Fibroblast of lung (primary cell): ENCODE results near the gene ARMC9. TPM values are rescaled to one million over a fixed set of nuclear protein-coding genes. Genes with fewer than 3 reads are reported as not detected.

Experiments
- DNase-seq, 2 donors: peaks; one replicate each; pipeline versions ENCODE4 v3.0.0 to v3.0.0-alpha.2; 2010; ENCODE audit warnings: low read depth in 2 of 2
- H2AFZ ChIP-seq: 2 replicates; pipeline ENCODE4 v1.5.1; 2012; ENCODE audit warnings: low read length, control low read depth, inconsistent platforms
- H3K27ac ChIP-seq: 2 replicates; pipeline ENCODE4 v1.5.1; 2011; ENCODE audit warnings: low read length, control low read depth; ENCODE audit not compliant: insufficient read depth
- H3K27me3 ChIP-seq: 2 replicates; pipeline ENCODE4 v1.5.1; 2011; ENCODE audit warnings: mild to moderate bottlenecking, low read length; ENCODE audit not compliant: control insufficient read depth, insufficient read depth
- H3K36me3 ChIP-seq: 2 replicates; pipeline ENCODE4 v1.5.1; 2011; ENCODE audit warnings: low read length; ENCODE audit not compliant: control insufficient read depth, insufficient read depth
- H3K4me1 ChIP-seq: 2 replicates; pipeline ENCODE4 v1.5.1; 2011; ENCODE audit warnings: low read length; ENCODE audit not compliant: control insufficient read depth, insufficient read depth; ENCODE audit errors: extremely low read depth
- H3K4me2 ChIP-seq: 2 replicates; pipeline ENCODE4 v1.5.1; 2011; ENCODE audit warnings: low read length, control low read depth; ENCODE audit not compliant: insufficient read depth; ENCODE audit errors: extremely low read depth
- H3K4me3 ChIP-seq, 4 experiments: fragments of 200-600 bp in 1 of 4; sonication (generic) in 1 of 4; replicated peaks in 1 of 4; 2 replicates each; pipeline ENCODE4 v1.5.1; 2011 to 2016; ENCODE audit warnings: low read length in 4 of 4, low read depth in 3 of 4, mild to moderate bottlenecking in 3 of 4, control low read depth in 2 of 4, inconsistent platforms in 1 of 4, mixed read lengths in 1 of 4; ENCODE audit not compliant: insufficient read depth in 1 of 4; ENCODE audit errors: control extremely low read depth in 1 of 4
- H3K79me2 ChIP-seq: 2 replicates; pipeline ENCODE4 v1.5.1; 2012; ENCODE audit warnings: mild to moderate bottlenecking, low read length, inconsistent platforms; ENCODE audit not compliant: control insufficient read depth, insufficient read depth
- H3K9ac ChIP-seq: 2 replicates; pipeline ENCODE4 v1.5.1; 2011; ENCODE audit warnings: mild to moderate bottlenecking, low read length, control low read depth; ENCODE audit not compliant: insufficient read depth
- H3K9me3 ChIP-seq: 2 replicates; pipeline ENCODE4 v1.5.1; 2012; ENCODE audit warnings: low read depth, low read length; ENCODE audit not compliant: control insufficient read depth, insufficient read depth
- H4K20me1 ChIP-seq: 2 replicates; pipeline ENCODE4 v1.5.1; 2011; ENCODE audit warnings: low read length; ENCODE audit not compliant: control insufficient read depth, insufficient read depth; ENCODE audit errors: extremely low read depth
- CTCF ChIP-seq, 2 donors: IDR thresholded peaks in 1 of 2; conservative IDR thresholded peaks in 1 of 2; 1 replicate in 1 of 2; 2 replicates in 1 of 2; pipeline ENCODE4 v1.5.1; 2011 to 2012; ENCODE audit warnings: low read length in 2 of 2, control low read depth in 1 of 2, inconsistent platforms in 1 of 2, low read depth in 1 of 2, mild to moderate bottlenecking in 1 of 2
- EZH2 ChIP-seq: IDR thresholded peaks from 2 replicates; pipeline ENCODE4 v1.5.1; 2012; ENCODE audit warnings: low read length, control low read depth, mild to moderate bottlenecking; ENCODE audit errors: missing control alignments
- polyA plus RNA-seq, 2 donors: library from polyadenylated mRNA; depleted of rRNA in 1 of 2; stranded (reverse) in 1 of 2; unstranded in 1 of 2; fragments of >200 nt; gene quantifications; 2 replicates each; pipeline ENCODE4 v1.2.1, GENCODE V29; 2011 to 2012; ENCODE audit warnings: missing spikeins in 1 of 2
- total RNA-seq: library from RNA; depleted of rRNA; stranded (reverse); fragments of >200 nt; gene quantifications from 2 replicates; pipeline ENCODE4 v1.2.1, GENCODE V29; 2014

Gene ARMC9
- total and polyA plus RNA-seq, 2 donors (not counting 1 experiment from before 2014, with no cell fraction given): 68.4 to 153 TPM

GRCh38 chr2:231344851-231345250 lies 146.4 kb downstream of the ARMC9 start:
- peaks cover 2% of the 10 kb centered on the region for H3K36me3 ChIP-seq
- no peak for TF ChIP-seq EZH2
- TF ChIP-seq CTCF (conservative IDR thresholded peaks at IDR 0.05 in 1 of 2, IDR thresholded peaks at IDR 0.05 in 1 of 2; ENCODE audit: low read depth in 1 of 2, low read length in 2 of 2): no peak
- no peaks in the 10 kb centered on the region for H3K27me3 ChIP-seq
- no peak overlapping the region for H3K9ac ChIP-seq
- no peak overlapping the region for H3K27ac ChIP-seq
- H3K79me2 ChIP-seq: no peaks in the 10 kb centered on the region
- no peak overlapping the region for H3K4me3 ChIP-seq
- DNase-seq: no peak
- no peaks in the 10 kb centered on the region for H4K20me1 ChIP-seq
- no peak overlapping the region for H3K4me2 ChIP-seq
- no peaks in the 10 kb centered on the region for H3K9me3 ChIP-seq
- no peak overlapping the region for H2AFZ ChIP-seq
- H3K4me1 ChIP-seq: no peaks in the 10 kb centered on the region

- no peak overlapping the region for H3K27ac ChIP-seq
- no peak overlapping the region for H3K9ac ChIP-seq
- no peaks in the 10 kb centered on the region for H3K79me2 ChIP-seq
- H3K4me2 ChIP-seq: no peak overlapping the region
- no peak for DNase-seq
- no peaks in the 10 kb centered on the region for H4K20me1 ChIP-seq
- no peaks in the 10 kb centered on the region for H3K9me3 ChIP-seq
- TF ChIP-seq EZH2: no peak
- TF ChIP-seq CTCF (conservative IDR thresholded peaks at IDR 0.05 in 1 of 2, IDR thresholded peaks at IDR 0.05 in 1 of 2; ENCODE audit: low read depth in 1 of 2, low read length in 2 of 2): no peak
- H3K4me3 ChIP-seq: no peak overlapping the region
- peaks cover 2% of the 10 kb centered on the region for H3K36me3 ChIP-seq
- H2AFZ ChIP-seq: no peak overlapping the region
- no peaks in the 10 kb centered on the region for H3K27me3 ChIP-seq
- H3K4me1 ChIP-seq: no peaks in the 10 kb centered on the region
Observed at GRCh38 chr2:231347081-231347480, 148.7 kb downstream of the ARMC9 start.

- H3K27ac ChIP-seq: no peak overlapping the region
- no peaks in the 10 kb centered on the region for H3K27me3 ChIP-seq
- H3K4me1 ChIP-seq: no peaks in the 10 kb centered on the region
- peaks cover 2% of the 10 kb centered on the region for H3K36me3 ChIP-seq
- TF ChIP-seq EZH2: no peak
- no peak for TF ChIP-seq CTCF (conservative IDR thresholded peaks at IDR 0.05 in 1 of 2, IDR thresholded peaks at IDR 0.05 in 1 of 2; ENCODE audit: low read depth in 1 of 2, low read length in 2 of 2)
- H3K4me3 ChIP-seq: no peak overlapping the region
- H2AFZ ChIP-seq: no peak overlapping the region
- no peak overlapping the region for H3K4me2 ChIP-seq
- no peaks in the 10 kb centered on the region for H3K79me2 ChIP-seq
- no peaks in the 10 kb centered on the region for H4K20me1 ChIP-seq
- no peak for DNase-seq
- H3K9me3 ChIP-seq: no peaks in the 10 kb centered on the region
- no peak overlapping the region for H3K9ac ChIP-seq
Observed at GRCh38 chr2:231347638-231348037, 149.2 kb downstream of the ARMC9 start.
